ENCODE measurements around the gene DNAAF8.

The DNAAF8 gene

DNA sequence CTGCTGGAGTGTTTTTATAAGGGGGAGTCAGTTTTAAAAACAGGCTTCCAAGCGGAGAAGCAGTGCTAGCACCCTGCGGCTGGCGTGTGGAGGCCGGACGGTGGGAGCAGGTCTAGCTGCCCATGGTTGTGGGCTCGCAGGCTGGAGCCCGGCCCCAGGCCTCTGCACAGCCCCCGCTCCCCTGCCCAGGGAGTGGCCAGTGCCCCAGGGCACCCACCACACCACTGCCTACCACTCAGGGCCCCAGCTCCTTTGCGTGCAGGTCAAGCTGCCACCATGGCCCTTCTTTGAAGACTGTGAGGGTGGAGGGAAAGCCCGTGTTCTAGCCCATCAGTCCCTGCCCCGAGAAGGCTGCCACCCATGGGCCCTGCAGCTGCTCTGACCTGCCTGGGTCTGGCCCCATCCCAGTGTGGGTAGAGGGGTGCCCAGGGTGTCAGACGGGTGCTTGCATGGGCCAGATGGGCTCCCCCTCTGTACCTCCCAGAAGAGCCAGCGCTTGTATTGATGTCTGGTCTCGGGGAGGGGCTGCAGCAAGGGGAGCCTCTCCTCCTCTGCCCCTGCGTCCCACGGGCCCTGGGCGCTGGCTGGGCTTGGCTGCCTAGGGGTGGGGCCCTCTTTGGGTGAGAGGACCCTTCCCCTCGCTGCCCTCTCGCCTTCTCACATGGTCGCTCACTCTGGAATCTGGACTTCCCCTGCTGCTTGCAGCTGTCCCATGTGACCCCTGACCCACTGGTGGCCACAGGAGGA lies 42.5 kb upstream of the DNAAF8 start:
- Histone ChIP-seq H3K27me3 (ENCODE audit: control insufficient read depth, insufficient read depth, low read length) (no peaks in the 10 kb centered on the region), H3K9ac (ENCODE audit: low read length) (no peak overlapping the region), H3K27ac (ENCODE audit: low read depth, low read length) (no peak overlapping the region), H3K4me3 (ENCODE audit: low read length) (no peak overlapping the region), H3K4me1 (ENCODE audit: control insufficient read depth, insufficient read depth, low read length) (peaks cover 3% of the 10 kb centered on the region), H3K36me3 (ENCODE audit: control insufficient read depth, insufficient read depth, low read length) (peaks cover 20% of the 10 kb centered on the region)

DNA sequence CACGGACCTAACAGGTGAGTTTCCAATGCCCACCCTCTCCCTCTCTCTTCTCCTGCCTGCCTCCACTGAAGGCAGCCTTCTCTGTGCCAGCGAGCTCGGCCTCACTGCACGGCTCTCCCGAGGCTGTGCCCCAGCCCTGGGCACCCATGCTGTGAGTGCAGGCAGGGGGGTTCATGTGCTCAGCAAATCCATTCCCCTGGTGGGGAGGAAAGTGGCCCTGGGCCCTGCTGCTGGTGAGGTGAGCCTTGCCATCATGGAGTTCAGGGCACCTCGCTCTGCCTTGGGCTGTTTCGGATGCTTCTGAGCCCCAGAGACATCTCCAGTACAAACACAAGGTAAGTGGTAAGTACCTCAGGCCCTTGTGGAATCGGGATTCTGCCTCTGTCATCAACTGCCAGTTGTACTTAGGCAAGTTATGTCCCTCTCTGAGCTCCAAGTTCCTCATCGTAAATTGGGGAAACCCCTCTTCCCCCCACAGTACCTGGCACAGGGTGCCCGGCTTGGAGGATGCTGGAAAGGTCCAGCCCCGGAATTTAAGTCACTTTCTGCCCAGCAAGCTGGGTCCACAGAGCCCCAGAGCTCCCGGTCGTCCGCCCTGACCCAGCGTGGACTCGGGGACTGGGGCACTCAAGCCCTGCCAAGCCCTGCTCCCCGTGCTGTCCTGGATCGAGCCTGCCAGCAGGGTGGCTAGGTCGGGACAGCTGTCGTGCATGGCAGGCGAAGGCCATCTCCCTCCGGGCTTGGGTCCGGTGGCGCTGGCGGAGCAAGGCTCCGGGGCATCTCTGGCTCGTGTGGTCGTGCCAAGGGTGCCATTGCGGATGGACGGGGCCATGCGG lies 41.7 kb upstream of the DNAAF8 start:
- H3K27me3 ChIP-seq (ENCODE audit: control insufficient read depth, insufficient read depth, low read length) = no peaks in the 10 kb centered on the region
- peak overlapping the region; percentile 49 for H3K27ac ChIP-seq (ENCODE audit: low read depth, low read length)
- peaks cover 19% of the 10 kb centered on the region for H3K36me3 ChIP-seq (ENCODE audit: control insufficient read depth, insufficient read depth, low read length)
- H3K9ac ChIP-seq (ENCODE audit: low read length) = peak overlapping the region; percentile 54
- H3K4me1 ChIP-seq (ENCODE audit: control insufficient read depth, insufficient read depth, low read length) = peaks cover 3% of the 10 kb centered on the region
- peak overlapping the region; percentile 85 for H3K4me3 ChIP-seq (ENCODE audit: low read length)

DNA sequence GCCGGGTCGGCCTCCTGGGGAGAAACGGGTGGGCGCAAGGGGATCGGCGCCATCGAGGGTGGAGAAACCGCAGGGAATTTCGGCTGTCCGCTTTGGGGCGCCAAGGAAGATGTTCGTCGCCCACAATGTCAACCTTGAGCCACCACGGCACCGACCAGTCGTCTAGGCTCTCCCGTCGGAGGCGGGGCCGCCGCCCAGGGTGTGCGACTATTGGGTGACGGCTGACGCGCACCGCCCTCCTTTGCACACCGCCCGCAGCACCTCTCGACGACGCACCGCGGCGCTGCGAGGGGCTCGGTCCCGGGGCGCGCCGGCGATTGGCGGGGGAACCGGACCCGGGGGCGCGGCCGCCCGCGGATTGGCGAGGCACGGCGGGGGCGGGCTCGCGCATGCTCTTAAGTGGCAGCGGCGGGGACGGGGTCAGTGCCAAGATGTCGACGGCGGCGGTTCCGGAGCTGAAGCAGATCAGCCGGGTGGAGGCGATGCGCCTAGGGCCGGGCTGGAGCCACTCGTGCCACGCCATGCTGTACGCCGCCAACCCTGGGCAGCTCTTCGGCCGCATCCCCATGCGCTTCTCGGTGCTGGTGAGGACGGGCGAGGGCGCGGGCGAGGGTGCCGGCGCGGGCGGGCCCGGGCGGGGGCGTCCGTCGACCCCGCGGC lies 40.9 kb upstream of the DNAAF8 start, which contains the start of gene NUDT16L1:
TSS of gene NUDT16L1 (plus strand) at position 267 of the 660 bp plus-strand sequence. CDS start at position 432, 165 bp downstream.
- Histone ChIP-seq H3K4me3 (ENCODE audit: low read length) (peak within 1 kb of the TSS; percentile 97), H3K9ac (ENCODE audit: low read length) (peak within 1 kb of the TSS; percentile 68), H3K4me1 (ENCODE audit: control insufficient read depth, insufficient read depth, low read length) (peaks cover 3% of the 10 kb centered on the region), H3K27ac (ENCODE audit: low read depth, low read length) (peak within 1 kb of the TSS; percentile 85), H3K36me3 (ENCODE audit: control insufficient read depth, insufficient read depth, low read length) (peaks cover 19% of the 10 kb centered on the region), H3K27me3 (ENCODE audit: control insufficient read depth, insufficient read depth, low read length) (no peaks in the 10 kb centered on the region)

DNA sequence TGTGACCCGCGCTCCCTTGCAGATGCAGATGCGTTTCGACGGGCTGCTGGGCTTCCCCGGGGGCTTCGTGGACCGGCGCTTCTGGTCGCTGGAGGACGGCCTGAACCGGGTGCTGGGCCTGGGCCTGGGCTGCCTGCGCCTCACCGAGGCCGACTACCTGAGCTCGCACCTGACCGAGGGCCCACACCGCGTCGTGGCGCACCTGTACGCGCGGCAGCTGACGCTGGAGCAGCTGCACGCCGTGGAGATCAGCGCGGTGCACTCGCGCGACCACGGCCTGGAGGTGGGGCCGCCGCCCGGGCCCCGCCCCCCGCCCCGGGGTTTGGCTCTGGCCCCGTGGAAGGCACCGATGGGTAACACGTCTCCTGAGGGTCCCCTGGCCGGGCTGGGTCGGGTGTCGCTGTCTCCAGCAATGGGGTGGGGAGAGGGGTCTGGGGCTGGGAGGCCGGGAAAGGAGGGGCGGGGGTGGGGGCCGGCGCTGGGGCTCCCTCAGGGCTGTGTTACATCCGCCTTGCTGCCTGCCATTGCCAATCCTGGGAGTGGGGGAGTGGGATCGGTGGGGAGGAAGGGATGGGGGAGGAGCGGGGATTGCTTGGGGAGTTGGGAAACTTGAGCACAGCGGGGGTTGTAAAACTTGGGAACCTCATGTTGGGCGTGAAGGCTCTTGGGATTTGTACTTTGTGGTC lies 40.2 kb upstream of the DNAAF8 start:
- Histone ChIP-seq H3K27me3 (ENCODE audit: control insufficient read depth, insufficient read depth, low read length) (no peaks in the 10 kb centered on the region), H3K4me3 (ENCODE audit: low read length) (peak overlapping the region; percentile 97), H3K9ac (ENCODE audit: low read length) (peak overlapping the region; percentile 68), H3K4me1 (ENCODE audit: control insufficient read depth, insufficient read depth, low read length) (peaks cover 3% of the 10 kb centered on the region), H3K36me3 (ENCODE audit: control insufficient read depth, insufficient read depth, low read length) (peaks cover 21% of the 10 kb centered on the region), H3K27ac (ENCODE audit: low read depth, low read length) (peak overlapping the region; percentile 85)

DNA sequence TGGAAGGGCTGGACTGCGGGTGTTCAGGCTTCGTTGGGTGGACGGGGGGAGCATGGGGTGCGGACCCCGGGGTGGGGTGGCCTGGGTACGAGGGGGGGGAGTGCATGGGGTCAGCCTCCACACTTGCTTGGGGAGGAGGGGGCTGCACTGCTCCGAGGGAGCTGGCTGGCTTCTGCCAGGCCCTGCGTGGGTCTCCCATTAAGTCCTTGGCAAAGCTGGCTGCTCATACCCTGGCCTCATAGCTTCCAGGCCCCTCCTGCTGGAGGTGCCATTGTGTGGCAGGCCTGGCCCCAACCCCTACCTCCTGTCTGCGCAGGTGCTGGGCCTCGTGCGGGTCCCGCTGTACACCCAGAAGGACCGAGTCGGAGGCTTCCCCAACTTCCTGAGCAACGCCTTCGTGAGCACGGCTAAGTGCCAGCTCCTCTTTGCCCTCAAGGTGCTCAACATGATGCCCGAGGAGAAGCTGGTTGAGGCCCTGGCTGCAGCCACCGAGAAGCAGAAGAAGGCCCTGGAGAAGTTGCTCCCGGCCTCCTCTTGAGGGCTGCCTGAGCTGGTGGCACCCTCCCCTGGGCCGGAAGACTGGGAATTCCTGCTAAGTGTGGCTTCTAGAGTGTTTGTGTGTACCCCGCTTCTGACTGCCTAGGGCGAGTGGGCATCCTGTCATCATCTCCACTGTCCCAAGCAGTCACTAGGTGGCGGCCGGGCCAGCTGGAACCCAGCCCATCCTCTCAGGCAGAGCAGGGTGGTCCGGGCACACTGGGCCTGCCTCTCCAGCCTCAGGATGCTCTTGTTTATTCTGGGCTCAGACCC lies 39.5 kb upstream of the DNAAF8 start:
- Histone ChIP-seq H3K36me3 (ENCODE audit: control insufficient read depth, insufficient read depth, low read length) (peaks cover 22% of the 10 kb centered on the region), H3K9ac (ENCODE audit: low read length) (no peak overlapping the region), H3K27ac (ENCODE audit: low read depth, low read length) (no peak overlapping the region), H3K4me1 (ENCODE audit: control insufficient read depth, insufficient read depth, low read length) (peaks cover 3% of the 10 kb centered on the region), H3K4me3 (ENCODE audit: low read length) (no peak overlapping the region), H3K27me3 (ENCODE audit: control insufficient read depth, insufficient read depth, low read length) (no peaks in the 10 kb centered on the region)

DNA sequence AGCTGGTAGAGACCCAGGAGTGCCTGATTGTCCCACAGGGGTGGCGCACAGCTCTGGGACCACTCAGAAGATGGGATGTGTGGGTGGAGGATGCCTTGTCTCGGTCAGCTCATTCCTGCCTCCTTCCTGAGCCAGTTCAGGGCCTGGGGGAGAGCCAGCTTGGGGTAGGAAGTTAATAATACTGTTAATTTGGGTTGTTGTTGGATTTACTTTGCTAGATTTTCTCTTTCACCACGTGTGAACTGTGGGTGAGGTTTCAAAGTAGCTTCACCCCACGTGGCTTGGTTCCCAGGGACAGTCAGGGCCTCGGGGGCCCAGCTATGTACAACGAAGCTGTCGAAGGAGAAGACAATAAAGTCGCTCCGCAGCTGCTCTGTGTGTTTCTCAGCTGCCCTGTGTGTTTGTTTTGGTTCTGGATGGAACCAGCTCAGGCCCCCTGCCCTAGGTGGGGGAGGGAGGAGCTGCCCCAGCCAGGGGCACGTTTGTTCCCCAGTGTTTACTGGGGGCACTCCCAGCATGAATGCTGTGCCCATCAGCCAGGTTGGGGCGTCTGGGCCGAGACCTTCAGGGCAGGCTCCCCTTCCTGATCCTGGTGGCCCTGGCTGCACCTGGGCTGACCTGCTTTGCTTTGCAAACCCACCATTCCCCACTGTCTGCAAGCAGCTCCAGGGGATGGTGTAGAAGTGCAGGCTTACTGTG lies 38.7 kb upstream of the DNAAF8 start:
- peaks cover 28% of the 10 kb centered on the region for H3K36me3 ChIP-seq (ENCODE audit: control insufficient read depth, insufficient read depth, low read length)
- no peak overlapping the region for H3K4me3 ChIP-seq (ENCODE audit: low read length)
- H3K4me1 ChIP-seq (ENCODE audit: control insufficient read depth, insufficient read depth, low read length) = peaks cover 3% of the 10 kb centered on the region
- H3K27ac ChIP-seq (ENCODE audit: low read depth, low read length) = no peak overlapping the region
- H3K9ac ChIP-seq (ENCODE audit: low read length) = no peak overlapping the region
- H3K27me3 ChIP-seq (ENCODE audit: control insufficient read depth, insufficient read depth, low read length) = no peaks in the 10 kb centered on the region

DNA sequence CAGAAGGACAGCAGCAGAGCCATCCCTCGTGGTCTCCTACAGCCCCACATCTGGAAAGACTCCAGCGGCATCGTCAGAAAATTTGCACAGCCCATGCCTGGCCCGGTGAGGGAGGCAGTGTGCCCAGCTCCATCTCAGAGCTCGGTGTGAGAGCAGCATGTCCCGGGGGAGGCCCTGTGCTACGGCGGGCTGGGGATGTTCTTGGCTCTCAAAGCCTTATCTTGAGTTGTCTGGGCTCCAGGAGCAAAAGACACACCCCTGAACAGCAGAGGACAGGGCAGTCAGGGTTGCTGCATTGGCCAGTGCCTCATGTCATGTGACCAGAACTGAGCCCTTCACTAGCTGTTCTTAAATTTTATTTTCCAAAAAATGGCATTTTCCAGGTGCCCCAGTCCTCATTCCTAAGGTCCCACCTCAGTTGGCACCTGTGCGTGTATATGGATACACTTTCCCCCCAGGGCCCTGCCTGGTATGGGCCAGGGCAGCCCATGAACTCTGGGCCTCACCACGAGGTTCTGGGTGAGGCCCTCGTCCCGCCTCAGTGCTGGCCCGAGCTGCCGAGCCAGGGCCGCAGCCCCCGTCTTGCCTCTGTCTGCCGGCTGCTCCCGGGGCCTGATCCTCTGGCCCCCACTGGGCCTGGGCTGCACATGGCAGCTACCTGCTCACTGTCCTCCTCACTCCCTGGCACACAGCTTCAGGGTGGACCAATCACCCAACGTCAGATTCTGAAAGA lies 38.0 kb upstream of the DNAAF8 start:
- Histone ChIP-seq H3K36me3 (ENCODE audit: control insufficient read depth, insufficient read depth, low read length) (peaks cover 31% of the 10 kb centered on the region), H3K9ac (ENCODE audit: low read length) (no peak overlapping the region), H3K4me1 (ENCODE audit: control insufficient read depth, insufficient read depth, low read length) (peaks cover 3% of the 10 kb centered on the region), H3K4me3 (ENCODE audit: low read length) (no peak overlapping the region), H3K27me3 (ENCODE audit: control insufficient read depth, insufficient read depth, low read length) (no peaks in the 10 kb centered on the region), H3K27ac (ENCODE audit: low read depth, low read length) (no peak overlapping the region)

DNA sequence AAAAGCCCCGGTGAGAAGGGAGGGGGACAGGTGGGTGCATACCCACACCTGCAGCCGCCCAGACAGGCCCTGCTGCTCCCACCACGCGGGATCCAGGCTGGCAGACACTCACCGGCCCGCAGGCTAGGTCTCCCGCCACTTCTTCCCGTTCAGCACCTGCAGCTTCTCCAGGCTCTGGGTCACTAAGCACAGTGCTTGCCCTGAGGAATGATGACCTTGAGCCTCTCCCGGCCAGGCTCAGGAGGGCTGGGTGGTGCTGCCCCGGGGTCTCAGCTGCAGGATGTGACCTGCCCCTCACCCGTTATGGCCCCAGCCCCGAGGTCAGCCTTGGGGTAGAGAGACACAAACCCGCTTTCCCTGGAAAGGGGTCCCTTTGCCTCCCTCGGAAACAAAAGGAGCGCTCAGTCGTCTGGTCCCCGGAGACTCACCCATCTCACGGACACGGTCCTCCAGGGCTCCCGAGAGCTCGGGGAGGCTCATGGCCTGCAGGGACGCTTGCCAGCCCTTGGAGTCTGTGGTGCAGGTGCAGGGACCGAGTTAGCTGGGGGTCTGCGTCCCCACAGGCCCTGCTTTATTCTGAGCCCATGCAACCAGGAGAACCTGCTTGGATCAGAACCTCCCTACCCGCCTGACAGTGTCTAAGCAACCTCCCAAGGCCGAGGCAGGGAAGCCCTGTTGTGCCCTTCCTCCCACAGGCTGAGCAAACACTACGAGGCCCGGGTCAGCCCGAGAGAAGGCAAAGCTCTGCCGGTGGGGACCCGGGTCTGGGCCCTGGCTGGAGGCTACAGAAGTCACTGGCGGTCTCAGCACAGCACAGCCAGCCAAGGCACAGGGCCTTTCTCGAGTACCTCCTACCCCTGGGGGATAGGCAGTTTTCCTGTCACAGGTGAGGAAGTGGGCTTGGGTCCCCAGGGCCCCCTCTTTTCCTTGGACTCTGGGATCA lies 37.2 kb upstream of the DNAAF8 start:
- no peaks in the 10 kb centered on the region for H3K27me3 ChIP-seq (ENCODE audit: control insufficient read depth, insufficient read depth, low read length)
- peaks cover 3% of the 10 kb centered on the region for H3K4me1 ChIP-seq (ENCODE audit: control insufficient read depth, insufficient read depth, low read length)
- no peak overlapping the region for H3K4me3 ChIP-seq (ENCODE audit: low read length)
- H3K9ac ChIP-seq (ENCODE audit: low read length) = no peak overlapping the region
- H3K27ac ChIP-seq (ENCODE audit: low read depth, low read length) = no peak overlapping the region
- H3K36me3 ChIP-seq (ENCODE audit: control insufficient read depth, insufficient read depth, low read length) = peaks cover 31% of the 10 kb centered on the region

DNA sequence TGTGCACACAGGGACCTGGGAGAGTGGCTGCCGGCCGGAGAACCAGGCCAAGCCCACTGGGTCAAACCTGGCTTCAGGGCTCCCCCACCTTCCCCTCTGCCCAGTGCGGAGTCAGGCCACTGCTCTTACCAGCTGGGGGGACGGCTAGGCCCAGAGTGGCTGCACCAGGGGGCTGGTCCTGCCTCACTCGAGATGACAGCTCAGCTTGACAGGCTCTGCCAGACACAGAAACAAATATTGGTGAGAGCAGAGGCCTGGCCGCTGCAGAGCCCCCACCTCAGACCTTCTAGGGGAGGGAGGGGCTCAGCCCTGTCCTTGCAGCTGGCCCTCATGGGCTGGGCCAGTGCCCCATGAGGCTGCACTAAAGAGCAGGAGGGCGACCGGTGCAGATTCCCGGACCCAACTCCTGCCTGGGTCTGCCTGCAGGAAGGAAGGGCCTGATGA lies 36.5 kb upstream of the DNAAF8 start:
- H3K27ac ChIP-seq (ENCODE audit: low read depth, low read length) = no peak overlapping the region
- peaks cover 34% of the 10 kb centered on the region for H3K36me3 ChIP-seq (ENCODE audit: control insufficient read depth, insufficient read depth, low read length)
- H3K27me3 ChIP-seq (ENCODE audit: control insufficient read depth, insufficient read depth, low read length) = no peaks in the 10 kb centered on the region
- no peak overlapping the region for H3K9ac ChIP-seq (ENCODE audit: low read length)
- H3K4me3 ChIP-seq (ENCODE audit: low read length) = no peak overlapping the region
- peaks cover 3% of the 10 kb centered on the region for H3K4me1 ChIP-seq (ENCODE audit: control insufficient read depth, insufficient read depth, low read length)
